Stimulated activated CD8-positive, alpha-beta memory T cell treated with anti-CD3 and anti-CD28 coated beads, Interleukin-7, amount 100 ng/mL, for 1 hour (primary cell): ENCODE data around the gene EFNB2.
A peak's percentile ranks its signal among the peaks of the same experiment; 100 is the strongest.

Source experiments
- DNase-seq, 2 donors: peaks; one replicate each; pipeline ENCODE4 v3.0.0-alpha.2; 2020; ENCODE audit warnings: low read depth in 2 of 2

The EFNB2 gene

DNA sequence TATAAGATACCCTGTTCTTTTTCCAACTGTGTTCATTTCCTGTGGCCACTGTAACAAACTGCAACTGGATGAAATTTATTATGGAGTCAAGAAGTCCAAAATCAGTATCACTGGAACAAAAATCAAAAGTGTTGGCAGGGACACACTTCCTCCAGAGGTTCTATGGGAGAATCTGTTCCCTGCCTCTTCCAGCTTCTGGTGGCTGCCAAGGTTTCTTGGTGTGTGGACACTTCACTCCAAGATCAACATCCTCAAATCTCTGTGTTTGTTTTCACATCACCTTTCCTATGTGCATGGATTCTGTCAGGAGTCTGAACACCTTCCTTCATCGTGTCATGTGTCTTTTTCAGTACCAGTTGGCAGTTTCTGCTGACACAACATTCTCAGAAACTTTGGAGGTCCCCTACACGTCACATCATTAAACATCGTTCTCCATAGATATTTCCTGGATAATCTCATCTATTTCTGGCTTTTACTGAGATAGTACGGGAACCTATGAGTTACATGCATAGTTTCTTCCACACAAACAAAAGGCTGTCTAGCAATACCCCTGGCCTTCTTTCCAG lies 15.2 kb upstream of the EFNB2 start:
- no peak for DNase-seq

DNA sequence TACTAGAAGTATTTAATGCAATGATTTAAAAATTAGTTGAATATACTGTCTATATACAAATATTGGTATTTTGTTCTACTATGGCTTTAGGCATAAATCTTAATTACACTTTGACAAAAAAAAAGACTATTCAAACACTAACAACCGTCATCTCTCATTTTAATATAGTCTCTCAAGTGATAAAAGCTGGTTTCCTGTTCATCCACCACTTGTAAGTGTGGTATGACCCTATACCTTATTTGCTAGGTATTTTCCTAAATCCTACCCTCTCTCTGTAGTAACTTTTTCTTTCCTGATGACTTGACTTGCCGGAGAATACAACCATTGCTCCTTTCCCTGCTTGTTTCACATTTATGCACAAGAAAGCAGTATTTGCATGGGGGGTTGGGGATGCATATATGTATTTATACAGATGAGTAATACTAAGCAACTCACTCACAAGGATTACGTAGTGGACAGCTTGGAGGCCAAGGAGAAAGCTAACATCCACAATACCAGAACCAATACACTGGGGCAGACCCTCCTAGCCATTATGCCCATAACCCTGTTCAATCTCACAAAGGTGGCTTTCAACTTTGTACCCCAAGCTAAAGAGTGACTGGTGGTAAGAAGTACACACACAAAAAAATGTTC lies 12.7 kb upstream of the EFNB2 start:
- no peak for DNase-seq

DNA sequence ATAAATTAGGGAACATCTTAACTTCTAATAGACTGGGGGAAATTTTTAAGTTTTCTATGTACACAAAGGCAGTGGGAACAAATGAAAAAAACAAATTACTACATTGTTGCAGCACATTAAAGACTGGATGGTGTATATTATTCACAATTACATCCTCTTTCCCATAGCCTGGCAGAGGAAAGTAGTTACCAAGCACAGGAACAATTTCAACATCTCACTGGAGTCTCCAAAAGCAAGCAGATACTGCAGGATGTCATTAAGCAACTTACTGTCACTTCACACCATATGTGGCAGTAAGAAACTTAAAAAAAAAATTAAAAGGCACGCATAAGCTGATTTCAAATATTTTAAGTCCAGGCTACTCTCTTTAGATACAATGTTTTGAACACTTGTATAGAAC lies 6.4 kb upstream of the EFNB2 start:
- DNase-seq: no peak

DNA sequence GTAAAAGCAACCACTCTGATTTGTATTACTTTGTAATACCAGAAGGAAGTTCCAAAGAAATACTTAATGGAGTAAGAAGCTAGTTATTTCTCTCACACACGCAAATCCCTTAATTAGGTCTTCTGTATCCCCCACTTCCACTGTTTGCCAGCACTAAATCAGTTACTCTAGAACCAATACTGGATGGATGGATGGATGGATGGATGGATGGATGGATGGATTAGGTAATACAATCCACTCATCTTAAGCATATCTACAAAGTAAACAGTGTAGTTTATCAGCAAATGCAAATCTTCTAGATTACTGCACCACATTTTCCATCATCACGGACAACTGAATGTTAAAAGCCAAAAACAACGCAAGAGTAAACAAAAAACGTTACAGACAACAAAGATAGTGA lies 5.2 kb upstream of the EFNB2 start:
- DNase-seq: no peak

DNA sequence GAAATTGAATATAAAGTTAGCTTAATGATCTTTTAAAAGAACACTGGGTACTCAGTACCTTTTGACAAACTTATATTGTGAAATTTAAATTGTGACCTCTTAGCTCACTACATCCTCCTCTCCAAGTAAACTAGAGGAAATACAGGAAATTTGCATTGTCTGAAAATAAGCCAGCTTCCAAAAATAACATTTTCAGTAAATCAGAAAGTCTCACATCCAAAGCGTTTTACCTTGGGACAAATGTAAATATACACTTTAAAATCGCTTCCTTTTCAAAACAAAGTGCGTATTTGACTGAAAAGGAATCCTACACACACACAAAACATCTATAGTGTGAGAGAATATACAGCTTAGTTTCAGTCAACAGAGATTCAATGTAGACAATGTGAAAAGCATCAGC lies 2.1 kb upstream of the EFNB2 start:
- no peak for DNase-seq

DNA sequence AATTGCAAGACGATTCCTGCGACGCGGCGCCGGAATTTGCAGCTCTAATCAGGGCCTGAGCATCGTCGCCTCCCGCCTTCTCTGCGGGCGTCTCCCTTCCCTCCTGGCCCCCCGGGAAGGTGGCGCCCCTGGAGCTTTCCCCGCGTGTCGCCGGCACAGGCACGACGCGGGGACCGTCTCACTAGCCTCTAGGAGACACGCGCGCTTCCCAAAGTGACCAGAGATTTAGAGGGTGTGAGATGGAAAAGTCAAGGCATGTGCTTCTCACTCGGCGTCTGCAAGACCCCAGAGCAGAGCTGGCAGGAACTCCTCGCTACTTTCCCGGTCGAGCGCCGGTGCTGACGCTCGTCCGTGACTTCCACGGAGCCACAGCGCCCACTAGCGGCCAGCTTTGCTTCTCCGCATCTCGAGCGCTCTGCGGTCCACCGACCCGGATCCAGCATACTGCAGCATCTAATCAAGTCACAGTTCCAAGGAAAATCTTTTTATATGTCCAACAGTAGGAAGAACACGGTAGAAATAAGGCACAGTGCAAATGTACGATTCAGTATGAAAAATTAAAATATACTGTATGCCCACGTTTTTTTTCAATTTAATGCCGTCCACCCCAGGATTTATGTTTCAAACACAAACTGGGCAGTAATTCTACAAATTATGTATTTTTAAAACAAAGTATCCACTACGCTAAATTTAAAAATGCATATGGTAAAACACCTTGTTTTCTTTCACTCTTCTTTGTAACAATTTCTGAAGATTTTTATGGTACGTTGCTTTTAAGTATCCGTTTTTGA lies 977 bp upstream of the EFNB2 start:
- peak; percentile 68 to 92 for DNase-seq

DNA sequence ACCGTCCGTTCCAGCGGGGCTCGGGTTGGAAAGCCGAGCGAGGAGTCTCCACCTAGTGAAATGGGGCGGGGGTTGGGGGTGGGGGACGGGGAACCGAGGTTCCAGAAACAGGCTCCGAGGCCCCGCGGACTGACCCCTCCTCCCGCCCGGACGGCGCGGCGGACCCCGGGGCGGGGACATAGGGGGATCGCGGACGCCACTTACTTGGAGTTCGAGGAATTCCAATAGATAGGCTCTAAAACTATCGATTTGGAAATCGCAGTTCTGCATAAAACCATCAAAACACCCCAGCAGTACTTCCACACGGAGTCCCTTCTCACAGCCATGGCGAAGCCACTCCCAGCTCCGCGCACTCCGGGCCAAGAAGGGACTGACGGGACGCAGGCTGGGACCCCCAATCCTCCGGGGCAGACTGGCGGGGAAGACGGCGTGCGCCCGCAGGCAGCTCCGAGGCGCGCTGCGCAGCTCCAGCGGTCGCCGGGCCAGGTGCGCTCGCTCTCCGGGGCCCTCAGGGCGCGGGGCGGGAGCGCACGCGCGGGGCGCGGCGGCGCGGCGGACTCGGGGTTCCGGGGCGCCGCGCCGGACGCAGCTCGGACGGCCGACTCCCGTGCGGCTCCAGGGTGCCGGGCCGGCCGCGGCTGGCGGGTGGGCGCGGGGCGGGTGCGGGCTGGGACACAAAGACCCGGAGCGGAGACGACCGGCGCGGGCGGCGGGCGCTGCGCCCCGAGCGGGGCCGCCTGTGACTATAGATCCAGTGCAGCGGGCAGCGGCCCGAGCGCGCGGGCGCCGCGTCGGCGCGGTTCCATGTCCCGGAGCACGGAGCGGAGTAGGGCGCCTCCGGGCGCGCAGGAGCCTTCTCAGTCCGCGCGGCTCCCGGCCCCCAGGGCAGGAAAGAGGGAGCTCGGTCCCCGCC lies 567 bp downstream of the EFNB2 start:
- DNase-seq: no peak

DNA sequence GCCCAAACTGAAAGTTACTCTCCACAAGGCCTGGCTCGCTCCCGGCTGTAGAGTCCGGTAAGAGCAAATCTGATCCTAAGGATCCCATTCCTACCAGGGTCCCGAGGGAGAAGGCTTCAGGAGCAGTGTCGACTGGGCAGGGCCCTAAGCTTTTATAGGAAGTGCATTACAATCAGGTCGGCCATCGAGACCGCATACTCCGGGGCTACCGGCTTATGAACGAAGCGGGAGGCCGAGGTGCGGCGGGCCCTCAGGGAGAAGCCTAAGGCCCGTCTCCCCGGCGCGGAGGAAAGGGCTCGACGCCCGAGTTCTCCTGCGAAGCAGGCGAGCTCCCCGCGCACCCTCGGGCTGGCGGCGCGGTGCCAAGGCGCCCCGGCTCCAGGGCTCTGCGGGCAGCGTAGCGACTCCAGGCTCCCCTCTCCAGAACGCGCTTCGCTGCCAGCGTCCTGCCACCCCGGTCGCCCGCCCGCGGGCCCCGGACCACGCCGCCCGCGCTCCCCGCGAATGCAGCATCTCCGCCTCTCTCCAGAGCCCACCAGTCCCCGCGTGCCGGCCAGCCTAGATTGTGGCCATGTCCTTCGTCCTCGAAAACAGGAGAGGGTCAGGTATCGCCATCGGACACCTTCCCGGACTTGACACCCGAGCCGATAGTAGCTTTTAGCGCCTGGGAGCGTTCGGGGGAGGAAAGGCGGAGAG lies 1.4 kb downstream of the EFNB2 start:
- DNase-seq: no peak

DNA sequence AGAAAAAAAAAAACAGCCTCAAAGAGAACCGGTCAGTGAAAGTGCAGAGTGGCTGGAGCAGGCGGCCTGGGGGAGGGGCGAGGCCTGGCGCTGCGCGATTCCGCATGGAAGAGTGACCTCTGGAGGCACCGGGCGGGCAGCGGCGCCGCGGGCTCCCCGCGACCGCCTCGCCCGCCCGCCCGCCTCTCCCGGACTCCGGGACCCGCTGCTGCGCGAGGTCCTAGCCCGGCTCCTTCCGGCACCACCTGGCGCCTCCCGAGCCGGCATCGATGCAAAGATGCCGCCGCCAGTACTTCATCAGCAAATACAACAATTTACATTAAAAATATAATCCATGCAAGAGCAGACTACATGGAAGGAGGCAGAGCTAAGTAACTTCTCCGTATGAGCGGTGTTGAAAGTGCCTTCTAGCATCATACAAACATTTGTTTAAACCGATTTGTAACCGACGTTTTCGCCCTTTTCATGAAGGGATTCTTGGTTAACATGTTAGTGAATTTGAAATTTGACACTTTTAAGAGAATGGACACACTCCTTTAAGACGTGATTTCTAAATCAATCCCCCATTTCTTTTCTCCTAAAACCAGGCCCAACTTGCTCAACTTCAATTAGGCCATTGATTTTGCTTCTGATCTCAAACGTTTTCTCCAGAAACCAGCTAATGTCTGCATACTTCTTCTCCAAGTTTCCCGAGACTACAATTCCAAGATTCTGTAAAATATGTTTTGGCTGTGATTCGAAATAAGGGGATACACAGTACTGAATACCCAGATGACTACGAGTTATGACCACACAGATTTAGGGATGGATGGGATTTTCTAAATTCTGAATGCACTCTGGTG lies 2.1 kb downstream of the EFNB2 start:
- DNase-seq: no peak

DNA sequence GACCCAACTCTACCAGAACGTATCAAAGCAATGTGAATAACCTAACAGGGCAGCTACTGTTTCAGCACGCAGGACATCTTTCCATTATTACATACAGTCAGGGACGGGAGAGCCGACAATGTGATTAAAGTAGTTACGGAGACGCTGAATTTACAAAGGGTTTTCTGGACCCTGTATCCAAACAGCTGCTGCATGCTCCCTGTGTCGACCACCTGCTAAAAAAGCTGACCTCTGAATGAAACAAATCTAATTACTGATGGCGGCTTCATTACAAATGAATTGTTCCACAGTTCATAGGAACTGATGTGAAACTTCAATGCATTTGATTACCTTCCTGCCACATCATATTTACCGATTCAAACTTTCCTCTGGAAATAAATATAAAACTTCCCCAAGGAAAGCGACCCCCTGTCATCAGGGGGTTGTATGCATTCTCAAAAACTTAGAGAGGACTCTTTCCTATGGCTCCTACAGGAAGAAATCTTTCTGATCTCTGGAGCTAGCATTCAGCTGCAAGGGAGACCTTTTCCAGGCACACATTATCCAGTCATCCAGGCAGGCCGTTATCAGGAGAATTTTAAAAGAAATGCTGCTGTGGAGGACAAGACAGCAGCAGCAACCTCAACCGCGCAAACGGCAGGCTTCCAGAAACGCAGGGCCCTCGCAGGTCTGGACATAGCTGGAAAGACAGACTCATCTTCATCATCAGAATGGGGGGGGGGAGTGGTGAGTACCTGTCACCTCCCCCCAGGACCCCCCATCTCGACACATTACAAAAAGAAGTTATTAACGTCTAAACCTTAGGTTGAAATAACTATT lies 3.1 kb downstream of the EFNB2 start:
- no peak for DNase-seq

DNA sequence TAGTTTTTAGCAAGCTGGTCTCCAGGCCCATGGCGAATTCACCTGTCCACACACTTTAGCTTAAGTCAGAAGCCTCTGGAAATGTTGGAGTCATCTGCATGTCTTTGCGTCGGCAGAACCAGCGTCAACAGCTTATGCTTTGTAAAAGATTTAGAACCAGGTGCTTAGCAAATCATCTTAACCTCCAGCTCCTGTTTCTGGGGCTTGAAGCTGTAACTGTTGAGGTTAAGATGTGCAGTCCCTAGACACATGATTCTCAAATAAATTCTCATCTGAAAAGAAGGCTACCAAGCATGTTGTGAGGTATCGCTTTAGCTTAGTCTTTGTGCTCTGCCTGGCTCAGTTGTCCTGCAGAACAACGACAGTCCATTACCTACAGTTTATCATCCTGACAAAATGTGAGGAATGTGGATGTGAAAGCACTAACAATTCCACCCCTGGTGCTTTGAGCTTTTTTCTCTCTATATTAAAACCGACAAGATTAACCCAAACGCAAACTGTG lies 4.4 kb downstream of the EFNB2 start:
- no peak for DNase-seq

DNA sequence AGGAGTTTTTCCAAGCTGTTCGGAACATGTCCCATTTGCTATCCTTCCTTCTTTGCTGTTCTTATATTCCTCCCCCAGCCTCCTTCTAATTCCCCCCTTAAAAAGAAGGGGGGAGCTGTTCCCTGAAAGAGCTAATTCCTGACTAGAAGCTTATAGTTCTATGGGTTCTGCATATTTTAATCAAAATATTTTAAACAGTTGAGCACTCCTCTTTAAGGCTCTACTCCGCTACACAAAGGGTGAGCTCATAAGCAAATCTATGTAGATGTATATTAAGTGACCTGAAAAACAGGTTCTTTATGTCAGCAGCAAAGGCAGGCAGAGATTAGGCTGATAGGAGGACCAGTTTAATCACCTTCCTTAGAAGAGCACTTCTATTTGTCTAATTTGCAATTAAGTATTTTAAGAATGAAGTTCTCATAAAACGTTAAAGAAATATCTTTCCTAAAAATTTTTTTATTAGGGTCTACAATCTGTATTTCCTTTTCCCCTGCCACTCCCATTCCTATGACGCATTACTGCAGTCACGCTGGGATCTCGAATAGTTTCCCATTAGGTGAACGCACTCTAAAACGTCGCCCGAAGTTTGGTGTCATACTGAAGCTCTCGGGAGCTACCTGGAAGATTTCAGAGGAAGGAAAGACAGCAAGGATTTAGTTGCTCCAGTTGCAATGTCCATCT lies 5.2 kb downstream of the EFNB2 start:
- DNase-seq: no peak

DNA sequence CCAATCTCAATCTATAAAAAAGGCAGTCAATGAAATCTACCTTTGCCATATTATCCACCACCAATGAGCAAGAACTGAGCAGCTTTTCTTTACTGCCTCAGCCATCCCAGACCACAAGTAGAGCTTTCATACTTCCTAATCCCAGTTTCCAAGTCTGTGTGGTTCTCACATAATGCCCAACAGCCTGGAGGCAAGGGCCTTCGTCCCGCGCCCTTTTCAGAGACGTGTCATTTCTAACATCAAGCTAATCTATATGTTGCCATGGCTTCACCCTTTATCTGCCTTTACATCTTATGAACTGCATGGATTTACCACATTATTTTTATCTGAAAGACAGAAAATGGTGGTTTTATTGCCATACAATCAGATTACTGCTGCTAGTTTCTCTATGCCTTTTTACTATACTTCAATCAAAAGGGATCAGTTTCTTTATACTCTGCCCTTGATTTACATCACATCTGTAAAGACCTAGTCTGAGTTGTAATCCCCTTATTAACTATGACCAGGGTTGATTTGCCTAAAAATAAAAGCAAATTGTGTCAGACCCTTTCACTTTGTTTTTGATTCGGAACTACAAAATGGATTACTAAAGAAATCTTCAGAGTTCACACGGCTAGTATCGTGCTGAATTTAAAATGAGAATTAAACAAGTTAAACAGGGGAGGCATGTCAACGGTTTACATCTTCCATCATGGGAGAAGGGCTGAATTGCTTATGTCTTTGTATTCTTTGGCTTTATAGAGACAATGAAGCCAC lies 5.9 kb downstream of the EFNB2 start:
- DNase-seq: no peak

DNA sequence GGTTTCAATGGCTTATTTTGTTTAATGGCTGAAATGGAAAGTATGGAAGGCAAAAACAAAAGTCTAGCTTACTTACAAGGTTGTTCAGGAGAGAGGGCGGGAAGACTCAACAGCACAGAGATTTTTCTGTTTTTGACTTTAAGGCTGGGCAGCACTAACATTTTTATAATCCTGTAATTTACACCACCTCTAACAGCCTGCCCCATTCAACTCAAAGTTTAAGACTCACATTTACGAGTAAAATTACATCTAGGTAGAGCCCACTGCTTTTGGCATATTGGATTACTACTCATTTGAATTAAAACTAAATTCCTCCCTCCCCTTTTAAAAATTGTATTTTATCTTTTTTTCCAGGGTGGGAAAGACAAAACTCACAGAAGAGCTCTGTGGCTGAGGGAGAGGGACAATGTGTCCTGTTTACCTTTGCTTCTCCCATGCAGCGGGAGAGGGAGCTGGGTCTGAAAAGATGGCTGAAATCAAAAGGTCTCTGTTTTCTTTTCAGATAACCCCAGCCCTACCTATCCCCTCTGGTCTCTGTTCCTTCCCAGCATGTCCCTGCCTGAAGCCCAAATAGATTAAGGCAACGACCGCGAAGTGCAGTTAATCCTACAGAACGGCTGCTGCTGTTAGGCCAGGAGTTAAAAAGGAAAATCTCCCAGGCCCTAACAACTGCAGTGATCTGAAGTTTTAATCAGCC lies 6.6 kb downstream of the EFNB2 start:
- no peak for DNase-seq

DNA sequence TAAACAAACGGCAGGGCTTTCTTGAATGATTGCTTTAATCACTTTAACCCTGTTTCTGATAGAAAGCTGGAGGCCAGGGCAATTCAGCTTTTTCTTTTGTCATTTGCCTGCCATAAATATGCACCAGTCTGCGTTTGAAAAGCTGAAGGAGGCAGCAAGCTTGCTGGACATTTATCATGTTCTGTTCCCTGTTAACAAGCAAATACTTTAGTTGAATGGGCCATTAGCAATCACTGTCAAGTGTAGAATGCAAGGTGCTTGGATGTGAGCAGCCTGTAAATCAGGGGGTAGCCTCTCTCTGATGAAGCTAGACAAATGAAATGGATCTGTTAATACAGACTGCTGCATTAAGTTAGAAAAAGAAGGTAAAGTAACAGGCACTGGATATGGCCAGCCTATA lies 7.6 kb downstream of the EFNB2 start:
- no peak for DNase-seq

DNA sequence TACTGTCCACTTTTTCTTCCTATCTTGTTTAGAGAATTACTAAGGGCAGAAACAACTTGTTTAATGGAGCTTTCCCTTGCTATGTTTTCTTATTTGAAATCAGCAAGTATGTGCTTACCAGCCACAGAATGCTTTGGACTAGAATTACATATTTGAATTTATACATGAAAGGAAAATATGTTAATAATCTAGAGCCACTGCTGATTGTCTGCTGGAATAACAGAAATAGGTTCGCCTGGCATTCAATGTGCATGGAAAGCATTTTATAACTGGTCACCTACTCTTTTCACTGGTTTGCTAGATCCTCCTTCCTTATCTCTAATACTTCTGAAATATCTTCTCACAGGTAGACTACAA lies 8.0 kb downstream of the EFNB2 start:
- DNase-seq: no peak

DNA sequence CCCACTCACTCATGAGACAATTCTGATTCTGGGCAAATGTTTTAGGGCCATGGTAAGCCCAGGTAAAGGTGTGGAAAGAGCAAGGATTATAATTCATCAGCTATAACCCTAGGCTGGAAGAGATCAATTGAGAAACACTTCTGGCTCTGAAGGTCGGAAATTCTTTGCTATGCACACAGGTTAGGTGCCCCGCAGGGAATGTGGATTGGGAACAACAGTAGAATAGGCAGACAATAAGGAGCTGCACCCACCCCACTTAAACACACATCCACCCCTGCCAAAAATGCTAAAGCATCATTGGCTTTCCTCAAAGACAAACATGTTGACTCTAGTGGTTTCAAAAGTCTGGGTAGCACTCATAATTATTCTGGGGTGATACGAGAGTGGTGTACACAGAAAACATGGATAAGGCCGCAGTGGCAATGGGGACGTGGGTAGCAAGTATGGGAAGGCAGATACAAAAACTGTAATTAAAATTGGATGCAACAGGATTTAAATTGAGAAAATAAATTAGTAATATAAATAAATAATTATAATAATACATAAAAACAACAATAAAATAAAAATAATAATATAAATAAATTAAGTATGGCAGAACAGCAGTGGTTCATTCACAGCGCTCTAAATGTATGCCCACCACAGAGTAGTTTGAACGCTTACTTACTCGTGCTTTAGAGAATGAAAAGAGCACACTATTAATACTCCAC lies 8.6 kb downstream of the EFNB2 start:
- DNase-seq: no peak
